Cerebellar cortex (tissue), 1 donor: ENCODE data around the gene ELOVL3.

Experiments
- DNase-seq: peaks from one replicate; pipeline ENCODE4 v3.0.0-alpha.2; 2015; ENCODE audit warnings: low spot score

Gene ELOVL3

GRCh38 chr10:102255404-102255803 is 29.3 kb downstream of the ELOVL3 start:
- DNase-seq, result no peak

- no peak for DNase-seq
Measured at GRCh38 chr10:102261196-102261595, 35.1 kb downstream of the ELOVL3 start.

GRCh38 chr10:102261842-102262241 is 35.7 kb downstream of the ELOVL3 start:
- no peak for DNase-seq

GRCh38 chr10:102262744-102263370 is 36.8 kb downstream of the ELOVL3 start:
- DNase-seq, result no peak

- no peak for DNase-seq
Measured at GRCh38 chr10:102264371-102264770, 38.3 kb downstream of the ELOVL3 start.

- no peak for DNase-seq
Measured at GRCh38 chr10:102266670-102267069, 40.6 kb downstream of the ELOVL3 start.

- no peak for DNase-seq
Measured at GRCh38 chr10:102267748-102268147, 41.6 kb downstream of the ELOVL3 start.

GRCh38 chr10:102268375-102268888 is 42.3 kb downstream of the ELOVL3 start:
- no peak for DNase-seq

GRCh38 chr10:102269017-102269416 is 42.9 kb downstream of the ELOVL3 start:
- DNase-seq, result no peak

GRCh38 chr10:102274062-102274461 is 48.0 kb downstream of the ELOVL3 start:
- DNase-seq, result no peak

- no peak for DNase-seq
Measured at GRCh38 chr10:102275343-102275742, 49.2 kb downstream of the ELOVL3 start.

GRCh38 chr10:102279104-102279503 is 53.0 kb downstream of the ELOVL3 start:
- no peak for DNase-seq
